Karpas-422 (cell line): ENCODE measurements around the gene KDR. TPM values are rescaled to one million over a fixed set of nuclear protein-coding genes. Genes with fewer than 3 reads are reported as not detected.

Experiments
- DNase-seq: peaks from one replicate; pipeline ENCODE4 v3.0.0-alpha.2; 2015
- H2AFZ ChIP-seq: fragments of 200-600 bp; sonication (generic); 2 replicates; pipeline ENCODE4 v1.6.1; 2014; ENCODE audit warnings: antibody characterized with exemption, low read length, mixed read lengths
- H3K27ac ChIP-seq: fragments of 200-600 bp; sonication (generic); 2 replicates; pipeline ENCODE4 v1.5.1; 2014; ENCODE audit warnings: mild to moderate bottlenecking, low read length, moderate library complexity
- H3K27me3 ChIP-seq: fragments of 200-600 bp; sonication (generic); 2 replicates; pipeline ENCODE4 v1.6.1; 2014; ENCODE audit warnings: low read length, mixed read lengths
- H3K36me3 ChIP-seq: fragments of 200-600 bp; sonication (generic); 2 replicates; pipeline ENCODE4 v1.6.1; 2014; ENCODE audit warnings: low read length, mixed read lengths; ENCODE audit not compliant: insufficient read depth
- H3K4me1 ChIP-seq: fragments of 200-600 bp; sonication (generic); 2 replicates; pipeline ENCODE4 v1.6.1; 2014; ENCODE audit warnings: mild to moderate bottlenecking, low read length, mixed read lengths
- H3K4me2 ChIP-seq: fragments of 200-600 bp; sonication (generic); 2 replicates; pipeline ENCODE4 v1.6.1; 2014; ENCODE audit warnings: low read length, low read depth, mild to moderate bottlenecking; ENCODE audit not compliant: poor library complexity, severe bottlenecking
- H3K4me3 ChIP-seq: fragments of 200-600 bp; sonication (generic); 2 replicates; pipeline ENCODE4 v1.5.1; 2014; ENCODE audit warnings: mild to moderate bottlenecking, antibody characterized with exemption, low read length, mixed read lengths
- H3K79me2 ChIP-seq: fragments of 200-600 bp; sonication (generic); 2 replicates; pipeline ENCODE4 v1.6.1; 2014; ENCODE audit warnings: mild to moderate bottlenecking, low read length, mixed read lengths
- H3K9ac ChIP-seq: fragments of 200-600 bp; sonication (generic); 2 replicates; pipeline ENCODE4 v1.6.0; 2014; ENCODE audit warnings: low read length
- H3K9me2 ChIP-seq: fragments of 200-600 bp; sonication (generic), shearing (Covaris generic); replicated peaks from 2 replicates; pipeline ENCODE4 v1.6.0; 2014; ENCODE audit warnings: mild to moderate bottlenecking, low read length, moderate library complexity; ENCODE audit not compliant: insufficient read depth
- H3K9me3 ChIP-seq: fragments of 300-700, 200-600 bp; sonication (generic); 2 replicates; pipeline ENCODE4 v1.6.1; 2014; ENCODE audit warnings: low read length, mixed read lengths
- H4K20me1 ChIP-seq: fragments of 200-600 bp; sonication (generic); 2 replicates; pipeline ENCODE4 v1.6.1; 2014; ENCODE audit warnings: mild to moderate bottlenecking, antibody characterized with exemption, low read length, low read depth; ENCODE audit not compliant: insufficient read depth
- total RNA-seq: library from RNA; depleted of rRNA; stranded (reverse); fragments of >200 nt; shearing (Covaris generic); gene quantifications from 2 replicates; pipeline ENCODE4 v1.2.3, GENCODE V29; 2014; ENCODE audit warnings: low replicate concordance

Gene KDR
- total RNA-seq, 1 experiment from 2014 or later: not detected

DNA sequence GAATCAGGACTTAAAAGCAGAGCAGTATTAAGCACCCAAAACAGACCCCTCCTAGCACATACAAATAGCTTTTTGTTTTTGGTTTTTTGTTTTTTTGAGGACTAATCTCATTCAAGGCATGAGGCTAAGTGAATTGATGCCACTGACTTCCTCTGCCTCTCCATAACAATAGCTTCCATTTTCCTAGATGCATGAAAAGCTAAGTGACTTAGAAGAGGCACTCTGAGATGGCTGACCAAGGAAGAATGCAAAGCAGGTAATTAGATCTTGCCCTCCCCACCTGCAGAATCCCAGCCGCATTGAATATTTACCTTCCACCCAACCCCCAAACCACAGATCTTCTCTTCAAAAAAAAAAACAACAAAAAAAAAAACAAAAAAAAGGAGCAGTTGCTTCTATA lies 7.4 kb upstream of the KDR start:
- H4K20me1 ChIP-seq: no peaks in the 10 kb centered on the region
- no peaks in the 10 kb centered on the region for H3K27me3 ChIP-seq
- H3K9me2 ChIP-seq: no peaks in the 10 kb centered on the region
- H3K4me1 ChIP-seq: no peaks in the 10 kb centered on the region
- DNase-seq: peak; percentile 22
- H3K36me3 ChIP-seq: no peaks in the 10 kb centered on the region
- H3K79me2 ChIP-seq: no peaks in the 10 kb centered on the region
- H3K4me2 ChIP-seq: no peak overlapping the region
- H3K4me3 ChIP-seq: no peak overlapping the region
- no peak overlapping the region for H3K27ac ChIP-seq
- no peak overlapping the region for H3K9ac ChIP-seq
- H2AFZ ChIP-seq: no peak overlapping the region
- H3K9me3 ChIP-seq: no peaks in the 10 kb centered on the region

DNA sequence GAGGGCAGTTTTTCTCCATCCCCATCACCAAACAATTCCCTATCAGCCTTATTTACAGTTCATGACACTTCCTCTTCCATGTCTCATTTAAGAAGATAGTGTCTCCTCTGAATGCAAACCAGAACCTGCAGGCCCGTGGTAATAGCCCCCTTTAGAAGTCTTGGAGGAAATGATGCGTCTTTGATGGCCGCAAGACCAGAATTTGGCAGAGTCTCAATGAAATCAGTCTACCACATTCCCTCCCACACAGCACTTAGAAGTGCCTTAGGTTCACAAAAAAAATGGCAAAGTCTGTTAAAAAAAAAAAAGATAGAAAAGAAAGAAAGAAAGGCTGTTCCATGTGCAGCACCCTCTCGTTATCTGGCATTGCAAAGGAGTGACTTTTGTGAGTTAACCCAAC lies 2.1 kb upstream of the KDR start:
- Histone ChIP-seq H3K4me3 (no peak overlapping the region), H3K27ac (no peak overlapping the region), H3K27me3 (no peaks in the 10 kb centered on the region), H3K79me2 (no peaks in the 10 kb centered on the region), H3K9ac (no peak overlapping the region), H3K4me2 (no peak overlapping the region), H3K4me1 (no peaks in the 10 kb centered on the region), H3K9me3 (no peaks in the 10 kb centered on the region), H4K20me1 (no peaks in the 10 kb centered on the region), H2AFZ (no peak overlapping the region), H3K36me3 (no peaks in the 10 kb centered on the region), H3K9me2 (no peaks in the 10 kb centered on the region)
- peak; percentile 20 for DNase-seq

DNA sequence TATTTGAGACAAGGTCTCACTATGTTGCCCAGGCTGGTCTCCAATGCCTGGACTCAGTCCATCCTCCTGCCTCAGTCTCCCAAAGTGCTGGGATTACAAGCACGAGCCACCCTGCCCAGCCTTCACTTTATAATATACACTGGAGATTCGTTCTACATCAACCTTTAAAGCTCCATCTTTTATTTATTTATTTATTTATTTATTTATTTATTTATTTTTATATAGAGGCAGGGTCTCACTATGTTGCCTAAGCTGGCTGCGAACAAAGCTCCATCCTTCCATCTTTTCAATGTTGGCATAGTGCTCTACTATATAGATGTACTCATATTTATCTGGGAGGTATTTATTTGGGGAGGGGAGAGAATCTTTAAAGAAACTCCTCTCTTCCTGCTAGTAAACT lies 1.7 kb upstream of the KDR start:
- Histone ChIP-seq H3K9me2 (no peaks in the 10 kb centered on the region), H4K20me1 (no peaks in the 10 kb centered on the region), H3K9ac (no peak overlapping the region), H3K4me2 (no peak overlapping the region), H3K27ac (no peak overlapping the region), H3K4me1 (no peaks in the 10 kb centered on the region), H3K9me3 (no peaks in the 10 kb centered on the region), H3K27me3 (no peaks in the 10 kb centered on the region), H3K4me3 (no peak overlapping the region), H3K79me2 (no peaks in the 10 kb centered on the region), H2AFZ (no peak overlapping the region), H3K36me3 (no peaks in the 10 kb centered on the region)
- DNase-seq: no peak

DNA sequence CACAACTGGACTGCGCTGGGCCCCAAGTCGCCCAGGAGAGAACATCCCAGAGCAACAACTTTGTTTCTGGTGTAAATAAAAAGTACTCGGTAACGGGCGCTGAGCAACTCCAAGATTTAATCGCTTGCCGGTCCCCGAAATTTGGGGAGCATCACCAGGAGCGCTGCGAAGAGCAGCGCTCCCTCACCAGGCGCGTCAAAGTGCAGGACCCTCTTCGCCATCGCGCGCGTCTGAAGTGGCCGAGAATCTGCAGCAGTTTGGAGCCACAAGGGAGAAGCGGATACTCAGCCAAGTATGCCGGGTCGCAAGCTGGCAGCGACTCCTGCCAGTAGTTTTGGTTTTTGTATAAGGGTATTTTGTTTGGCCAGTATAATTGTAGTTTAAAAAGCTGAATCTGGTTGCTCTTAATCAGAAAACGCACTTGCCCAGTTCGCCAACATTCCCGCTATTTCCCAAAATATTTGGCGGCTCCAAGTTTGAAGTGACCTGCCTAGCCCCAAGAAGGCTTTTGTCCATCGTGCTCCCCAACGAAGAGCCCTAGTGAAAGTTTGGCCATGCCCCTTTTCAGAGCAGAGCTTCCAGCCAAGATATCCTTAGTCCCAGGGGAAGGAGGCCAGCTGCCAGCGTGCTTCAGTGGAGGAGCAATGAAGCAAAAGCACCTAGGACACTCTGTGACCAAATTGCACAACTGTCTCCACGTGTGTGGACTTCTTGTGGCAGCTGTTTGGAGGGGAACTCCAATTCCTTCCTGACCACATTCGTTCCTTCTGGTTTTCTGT lies 557 bp upstream of the KDR start:
- H3K4me3 ChIP-seq: no peak overlapping the region
- no peak overlapping the region for H3K27ac ChIP-seq
- no peaks in the 10 kb centered on the region for H3K79me2 ChIP-seq
- H3K9me3 ChIP-seq: no peaks in the 10 kb centered on the region
- DNase-seq: peak; percentile 14
- H3K4me1 ChIP-seq: no peaks in the 10 kb centered on the region
- H2AFZ ChIP-seq: no peak overlapping the region
- H3K9me2 ChIP-seq: no peaks in the 10 kb centered on the region
- H3K36me3 ChIP-seq: no peaks in the 10 kb centered on the region
- H3K4me2 ChIP-seq: no peak overlapping the region
- no peaks in the 10 kb centered on the region for H3K27me3 ChIP-seq
- no peaks in the 10 kb centered on the region for H4K20me1 ChIP-seq
- H3K9ac ChIP-seq: no peak overlapping the region

DNA sequence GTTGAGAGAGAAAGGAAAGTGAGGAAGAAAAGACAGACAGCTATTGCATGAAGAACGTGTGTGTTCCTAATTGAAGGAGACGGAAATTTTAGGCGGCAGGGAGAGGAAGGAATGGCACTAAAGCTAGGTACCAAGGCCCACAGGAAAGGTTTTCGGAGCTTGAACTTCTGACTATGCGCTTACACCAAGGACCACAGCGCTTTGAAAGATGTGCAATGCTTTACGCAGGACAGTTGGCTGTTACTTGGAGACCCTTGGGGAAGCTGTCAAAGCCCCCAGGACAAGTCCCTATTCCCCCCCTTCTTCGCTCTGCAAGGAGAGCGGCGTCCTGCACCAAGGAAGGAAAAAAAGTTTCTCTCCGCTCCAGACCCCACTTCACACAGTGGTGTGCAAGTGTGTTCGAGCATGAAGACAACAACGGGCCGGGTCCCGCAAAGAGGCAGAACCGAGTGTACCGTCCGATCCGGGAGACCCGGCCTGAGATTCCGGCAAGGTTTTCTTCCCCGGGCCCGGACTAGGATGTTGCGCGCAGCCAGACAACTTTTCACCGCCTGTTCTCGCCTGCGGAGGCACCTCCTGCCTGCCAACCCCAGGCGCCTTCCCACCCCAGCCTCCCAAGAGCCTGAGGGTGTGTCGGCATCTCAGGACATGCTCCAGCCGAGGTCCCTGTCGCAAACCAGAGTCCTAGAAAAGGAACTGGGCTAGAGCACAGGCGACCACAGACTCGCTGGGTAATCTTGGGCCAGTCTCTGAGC lies 896 bp downstream of the KDR start:
- no peak overlapping the region for H3K9ac ChIP-seq
- no peak overlapping the region for H3K4me2 ChIP-seq
- no peaks in the 10 kb centered on the region for H3K9me2 ChIP-seq
- H2AFZ ChIP-seq: no peak overlapping the region
- no peak overlapping the region for H3K27ac ChIP-seq
- H3K36me3 ChIP-seq: no peaks in the 10 kb centered on the region
- no peak overlapping the region for H3K4me3 ChIP-seq
- peak; percentile 10 for DNase-seq
- no peaks in the 10 kb centered on the region for H3K27me3 ChIP-seq
- H4K20me1 ChIP-seq: no peaks in the 10 kb centered on the region
- H3K9me3 ChIP-seq: no peaks in the 10 kb centered on the region
- no peaks in the 10 kb centered on the region for H3K79me2 ChIP-seq
- no peaks in the 10 kb centered on the region for H3K4me1 ChIP-seq

DNA sequence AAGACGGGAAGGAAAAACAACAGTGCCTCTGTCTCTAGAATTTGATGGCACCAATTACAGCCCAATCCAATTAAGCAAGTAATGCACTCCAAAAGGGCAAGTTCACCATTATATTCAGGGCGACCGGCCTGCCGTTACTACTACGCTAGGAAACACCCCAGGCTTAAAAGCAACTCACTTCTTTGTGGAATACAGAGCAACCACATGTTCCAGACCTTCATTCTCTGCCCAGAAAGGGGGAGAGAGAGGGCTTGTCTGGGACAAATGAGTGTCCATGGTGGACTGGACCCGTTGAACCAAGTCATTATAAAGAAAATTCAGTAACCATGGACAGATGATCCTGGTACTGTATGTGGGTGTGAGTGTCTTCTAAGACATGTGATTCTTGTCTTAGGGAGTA lies 1.6 kb downstream of the KDR start:
- H3K9me3 ChIP-seq: no peaks in the 10 kb centered on the region
- DNase-seq: peak; percentile 21
- no peaks in the 10 kb centered on the region for H3K9me2 ChIP-seq
- no peak overlapping the region for H3K27ac ChIP-seq
- no peak overlapping the region for H3K4me2 ChIP-seq
- no peaks in the 10 kb centered on the region for H3K79me2 ChIP-seq
- H2AFZ ChIP-seq: no peak overlapping the region
- no peak overlapping the region for H3K4me3 ChIP-seq
- no peaks in the 10 kb centered on the region for H4K20me1 ChIP-seq
- H3K27me3 ChIP-seq: no peaks in the 10 kb centered on the region
- H3K4me1 ChIP-seq: no peaks in the 10 kb centered on the region
- H3K36me3 ChIP-seq: no peaks in the 10 kb centered on the region
- no peak overlapping the region for H3K9ac ChIP-seq

DNA sequence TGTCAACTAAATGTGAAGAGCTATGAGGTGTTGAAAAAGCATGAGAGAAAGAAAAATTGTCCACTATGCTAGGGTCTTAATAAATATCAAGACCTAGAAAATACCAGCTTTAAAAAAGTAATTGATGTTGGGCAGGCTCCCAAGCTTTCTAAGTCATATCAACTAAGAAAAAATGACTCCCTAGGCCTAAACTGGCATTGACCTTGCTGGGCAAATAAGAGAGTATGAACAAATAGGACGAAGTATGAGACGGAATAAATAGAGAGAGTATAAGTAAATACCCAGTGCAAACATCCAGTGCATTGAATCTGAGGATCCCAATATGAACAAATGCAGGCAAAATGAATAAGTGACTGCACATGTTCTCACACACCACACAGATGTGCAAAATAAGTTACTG lies 3.2 kb downstream of the KDR start:
- Histone ChIP-seq H2AFZ (no peak overlapping the region), H3K9me3 (no peaks in the 10 kb centered on the region), H3K4me3 (no peak overlapping the region), H3K79me2 (no peaks in the 10 kb centered on the region), H3K27me3 (no peaks in the 10 kb centered on the region), H3K27ac (no peak overlapping the region), H3K36me3 (no peaks in the 10 kb centered on the region), H3K9ac (no peak overlapping the region), H3K4me1 (no peaks in the 10 kb centered on the region), H4K20me1 (no peaks in the 10 kb centered on the region), H3K4me2 (no peak overlapping the region), H3K9me2 (no peaks in the 10 kb centered on the region)
- DNase-seq: peak; percentile 12

DNA sequence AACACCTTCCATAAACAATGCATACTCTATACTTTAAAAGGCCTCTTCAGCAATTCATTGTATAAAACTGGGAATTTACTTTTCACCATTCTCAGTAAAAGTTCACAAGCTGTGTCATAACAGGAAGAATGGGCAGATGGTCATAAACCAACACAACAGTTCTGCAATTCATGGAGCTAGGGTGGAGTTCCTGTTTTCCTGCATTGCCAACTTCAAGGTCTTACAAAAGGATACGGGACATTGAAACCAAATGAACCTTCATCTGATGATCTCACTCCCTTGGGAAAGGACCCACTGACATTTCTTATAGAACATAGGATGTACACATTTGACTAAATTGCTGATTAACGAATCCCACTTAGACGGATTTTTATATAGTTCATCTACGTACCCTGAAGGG lies 4.1 kb downstream of the KDR start:
- no peak for DNase-seq
- Histone ChIP-seq H3K9ac (no peak overlapping the region), H3K4me1 (no peaks in the 10 kb centered on the region), H3K4me3 (no peak overlapping the region), H3K9me3 (no peaks in the 10 kb centered on the region), H4K20me1 (no peaks in the 10 kb centered on the region), H3K4me2 (no peak overlapping the region), H3K36me3 (no peaks in the 10 kb centered on the region), H3K9me2 (no peaks in the 10 kb centered on the region), H3K27ac (no peak overlapping the region), H3K79me2 (no peaks in the 10 kb centered on the region), H3K27me3 (no peaks in the 10 kb centered on the region), H2AFZ (no peak overlapping the region)
